Mammary epithelial cell (primary cell): Measurements from ENCODE around the gene CPB2.

Source experiments
- EZH2 ChIP-seq: IDR thresholded peaks from 2 replicates; pipeline ENCODE4 v1.6.1; 2012; ENCODE audit warnings: low read length, inconsistent platforms, borderline replicate concordance
- TF ChIP-seq, protein P1 (sequence below), 2 donors: IDR thresholded peaks in 1 of 2; conservative IDR thresholded peaks in 1 of 2; 2 replicates each; pipeline ENCODE4 v1.5.1; 2011 to 2012; ENCODE audit warnings: inconsistent platforms in 2 of 2, low read length in 2 of 2, mild to moderate bottlenecking in 2 of 2, control low read depth in 1 of 2, low read depth in 1 of 2; ENCODE audit not compliant: insufficient read depth in 1 of 2; ENCODE audit errors: extremely low read depth in 1 of 2

DNA sequence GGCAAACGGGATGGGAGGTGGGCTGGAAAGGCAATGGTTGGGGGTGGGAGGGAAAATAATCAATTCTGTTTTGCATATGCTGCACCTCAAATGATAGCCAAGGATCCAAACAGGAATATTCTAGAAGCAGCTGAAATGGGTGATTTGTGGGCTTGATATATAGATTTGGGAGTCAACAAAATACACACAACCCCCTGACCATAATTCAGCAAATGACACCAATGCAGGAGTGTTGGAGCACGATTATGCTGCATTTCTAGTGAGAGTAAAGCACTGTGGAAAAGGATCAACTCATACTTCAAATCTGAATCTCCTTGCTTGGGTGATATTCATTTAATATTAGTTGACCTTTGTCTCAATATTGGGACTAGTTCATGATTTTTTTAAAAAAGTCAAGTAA, 41.1 kb upstream of the CPB2 start:
- TF ChIP-seq, protein P1, sequence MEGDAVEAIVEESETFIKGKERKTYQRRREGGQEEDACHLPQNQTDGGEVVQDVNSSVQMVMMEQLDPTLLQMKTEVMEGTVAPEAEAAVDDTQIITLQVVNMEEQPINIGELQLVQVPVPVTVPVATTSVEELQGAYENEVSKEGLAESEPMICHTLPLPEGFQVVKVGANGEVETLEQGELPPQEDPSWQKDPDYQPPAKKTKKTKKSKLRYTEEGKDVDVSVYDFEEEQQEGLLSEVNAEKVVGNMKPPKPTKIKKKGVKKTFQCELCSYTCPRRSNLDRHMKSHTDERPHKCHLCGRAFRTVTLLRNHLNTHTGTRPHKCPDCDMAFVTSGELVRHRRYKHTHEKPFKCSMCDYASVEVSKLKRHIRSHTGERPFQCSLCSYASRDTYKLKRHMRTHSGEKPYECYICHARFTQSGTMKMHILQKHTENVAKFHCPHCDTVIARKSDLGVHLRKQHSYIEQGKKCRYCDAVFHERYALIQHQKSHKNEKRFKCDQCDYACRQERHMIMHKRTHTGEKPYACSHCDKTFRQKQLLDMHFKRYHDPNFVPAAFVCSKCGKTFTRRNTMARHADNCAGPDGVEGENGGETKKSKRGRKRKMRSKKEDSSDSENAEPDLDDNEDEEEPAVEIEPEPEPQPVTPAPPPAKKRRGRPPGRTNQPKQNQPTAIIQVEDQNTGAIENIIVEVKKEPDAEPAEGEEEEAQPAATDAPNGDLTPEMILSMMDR (conservative IDR thresholded peaks at IDR 0.05 in 1 of 2, IDR thresholded peaks at IDR 0.05 in 1 of 2; ENCODE audit: extremely low read depth in 1 of 2, insufficient read depth in 1 of 2, low read depth in 1 of 2, low read length in 2 of 2), result no peak
- no peak for TF ChIP-seq EZH2
